Measurements from ENCODE around the gene CCDC102A. TPM values are rescaled to one million over a fixed set of nuclear protein-coding genes. Genes with fewer than 3 reads are reported as not detected.

CCDC102A gene
- total RNA-seq, 1 donor: 1.9 TPM

DNA sequence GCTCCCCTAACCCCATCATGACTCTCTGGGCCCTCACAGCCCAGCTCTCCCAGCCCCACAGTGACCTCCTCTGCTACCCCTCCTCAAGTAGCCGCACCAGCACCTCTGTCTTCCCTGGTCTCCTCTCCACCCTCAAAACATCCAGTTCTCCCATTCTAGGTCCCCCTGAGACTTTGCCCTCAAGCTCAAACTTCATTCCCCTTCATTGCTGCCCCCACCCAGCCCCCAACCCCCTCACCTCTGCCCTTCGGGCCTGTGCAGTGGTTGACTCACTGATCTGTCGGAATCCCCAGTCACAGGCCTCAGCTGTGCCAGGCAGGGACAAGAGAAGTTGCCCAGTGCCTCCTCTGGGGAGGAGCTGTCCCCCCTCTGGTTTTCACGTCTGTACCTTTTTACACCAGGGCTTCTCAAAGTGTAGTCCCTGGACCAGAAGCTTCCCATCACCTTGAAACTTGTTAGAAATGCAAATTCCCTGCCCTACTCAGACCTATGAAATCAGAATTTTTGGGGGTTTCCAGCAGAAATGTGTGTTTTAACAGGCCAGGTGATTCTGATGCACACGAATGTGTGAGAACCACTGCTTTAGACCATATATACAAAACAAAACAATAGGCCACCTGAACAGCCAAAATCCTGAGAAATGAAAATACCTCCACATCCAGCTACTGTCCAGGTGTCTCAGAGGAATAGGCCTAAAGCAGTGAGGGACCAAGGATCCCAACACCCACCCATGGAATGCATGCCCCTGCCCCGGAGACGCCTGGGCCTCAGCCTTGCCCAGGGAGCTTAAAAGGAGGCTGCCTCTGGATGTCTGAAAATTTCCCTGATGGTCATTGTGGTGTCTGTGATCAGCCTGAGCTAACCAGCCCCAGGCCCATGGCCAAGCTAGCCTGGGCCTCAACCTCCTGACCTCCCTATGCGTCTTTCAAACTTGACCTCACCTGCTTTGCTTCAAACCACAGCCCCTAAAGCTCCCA is 49.2 kb downstream of the CCDC102A start:
- no peaks in the 10 kb centered on the region for H3K9me3 ChIP-seq (ENCODE audit: low read depth, low read length)
- peaks cover 13% of the 10 kb centered on the region for H3K4me1 ChIP-seq (ENCODE audit: insufficient read depth, low read length)
- no peak overlapping the region for H3K4me3 ChIP-seq (ENCODE audit: low read length)
- no peaks in the 10 kb centered on the region for H3K27me3 ChIP-seq (ENCODE audit: insufficient read depth, low read length)

DNA sequence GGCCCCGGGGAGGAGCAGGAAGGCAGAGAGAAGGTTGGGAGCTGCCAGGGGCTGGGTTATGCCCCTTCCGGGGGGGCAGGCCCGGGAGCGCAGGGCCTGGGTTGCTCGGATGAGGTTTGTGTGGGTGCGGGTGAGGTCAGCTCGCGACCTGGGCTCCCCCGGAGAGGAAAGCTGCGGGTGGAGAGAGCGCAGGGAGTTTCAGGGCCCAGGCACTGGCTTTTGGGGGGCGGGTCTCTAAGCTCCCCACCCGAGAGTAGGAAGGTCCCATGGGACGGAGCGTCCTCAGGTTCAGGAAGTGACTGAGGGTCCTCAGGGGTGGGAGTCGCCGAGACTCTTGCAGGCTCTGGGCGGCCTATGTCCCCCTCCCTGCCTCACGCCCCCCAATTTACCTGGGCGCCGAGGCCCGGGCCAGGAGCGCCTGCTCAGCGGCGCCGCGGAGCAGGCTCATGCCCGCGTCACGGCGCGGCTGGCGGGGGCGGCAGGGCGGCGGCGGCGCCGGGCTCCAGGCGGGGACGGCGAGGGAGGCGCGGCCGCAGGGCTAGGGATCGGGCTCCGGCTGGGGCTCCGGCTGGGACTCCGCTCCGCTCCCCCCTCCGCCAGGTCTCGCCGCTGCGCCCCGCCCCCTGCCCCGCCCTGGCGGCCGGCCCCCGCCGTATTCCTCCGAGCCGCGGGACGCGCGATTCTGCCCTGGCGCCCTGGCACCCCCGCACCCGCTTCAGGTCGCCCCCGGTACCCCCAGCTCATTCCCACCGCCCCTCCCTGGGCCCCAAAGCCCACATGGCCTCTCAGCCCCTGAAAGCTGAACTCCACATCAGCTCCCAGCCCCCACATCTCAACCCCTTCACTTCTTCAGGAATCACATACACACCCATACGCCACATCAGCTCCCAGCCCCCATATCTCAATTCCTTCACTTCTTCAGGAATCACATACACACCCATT is 50.2 kb downstream of the CCDC102A start, which contains the start of gene DOK4:
Gene DOK4, minus strand, starts transcription at position 578 of the 942 bp plus-strand sequence. CDS start 6,986 bp downstream, outside the sequence.
- Histone ChIP-seq H3K4me1 (ENCODE audit: insufficient read depth, low read length) (peaks cover 13% of the 10 kb centered on the region), H3K9me3 (ENCODE audit: low read depth, low read length) (no peaks in the 10 kb centered on the region), H3K27me3 (ENCODE audit: insufficient read depth, low read length) (no peaks in the 10 kb centered on the region), H3K4me3 (ENCODE audit: low read length) (peak within 1 kb of the TSS; percentile 31)

DNA sequence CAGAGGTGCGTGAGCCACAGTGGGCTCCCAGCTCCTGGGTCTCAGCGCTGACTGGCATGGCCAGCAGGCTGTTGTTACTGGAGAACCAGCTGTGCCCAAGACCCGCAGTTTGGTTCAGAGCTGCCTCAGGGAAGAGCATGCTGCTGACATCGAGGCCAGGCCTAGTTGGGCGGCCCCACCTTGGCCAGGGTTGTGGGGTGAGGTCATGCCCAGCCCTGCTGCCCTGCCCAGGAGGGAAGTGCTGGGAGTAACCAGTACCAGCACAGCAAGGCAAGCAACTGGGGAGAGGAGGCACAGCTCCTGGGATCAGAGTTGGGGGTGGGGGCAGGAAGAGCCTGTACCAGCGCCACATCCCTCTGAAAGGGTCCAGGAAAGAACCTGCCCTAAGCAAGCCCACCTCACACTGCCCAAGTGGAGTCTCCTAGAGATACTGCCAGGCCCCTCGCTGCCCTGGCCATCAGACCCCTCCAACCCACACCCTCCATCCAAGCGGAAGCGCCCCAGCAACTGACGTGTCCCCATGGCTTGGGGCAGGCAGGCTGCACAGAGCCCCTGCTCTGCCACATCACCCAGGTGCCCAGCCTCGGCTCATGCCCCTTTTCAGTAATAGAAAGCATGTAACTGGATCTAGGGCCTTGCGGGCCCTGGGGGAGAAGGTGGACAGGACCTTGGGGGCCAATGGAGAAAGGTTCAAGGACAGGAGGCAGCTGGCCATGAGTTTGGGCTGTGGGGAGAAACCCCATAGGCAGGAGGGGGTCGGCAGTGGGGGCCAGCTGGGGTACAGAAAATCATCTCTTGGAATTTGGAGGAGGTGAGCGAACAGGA is 51.1 kb downstream of the CCDC102A start:
- H3K4me3 ChIP-seq (ENCODE audit: low read length): peak overlapping the region; percentile 31
- no peaks in the 10 kb centered on the region for H3K27me3 ChIP-seq (ENCODE audit: insufficient read depth, low read length)
- H3K9me3 ChIP-seq (ENCODE audit: low read depth, low read length): no peaks in the 10 kb centered on the region
- H3K4me1 ChIP-seq (ENCODE audit: insufficient read depth, low read length): peaks cover 13% of the 10 kb centered on the region

DNA sequence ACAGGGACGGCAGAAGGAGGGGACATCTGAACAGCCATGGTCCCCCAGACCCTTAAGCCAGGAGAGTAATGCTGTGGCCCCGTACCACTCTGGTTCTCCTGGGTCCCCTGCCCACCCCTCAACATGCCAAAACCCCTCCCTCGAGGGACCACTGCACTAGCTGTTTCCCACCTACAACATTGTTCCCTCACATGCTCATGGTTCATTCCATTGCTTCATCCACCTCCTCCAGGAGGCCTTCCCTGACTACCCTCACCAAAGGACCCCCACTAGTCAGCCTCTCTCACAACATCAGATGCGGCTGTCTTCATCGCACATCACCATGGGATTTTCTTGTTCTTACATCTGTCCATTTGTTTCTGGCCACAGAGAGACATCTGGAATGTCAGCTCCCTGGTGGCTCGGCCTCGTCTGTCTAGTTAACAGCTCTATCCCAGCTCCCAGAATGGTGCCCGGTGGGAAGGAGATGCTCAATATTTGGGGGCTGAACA is 51.8 kb downstream of the CCDC102A start:
- Histone ChIP-seq H3K4me1 (ENCODE audit: insufficient read depth, low read length) (peaks cover 16% of the 10 kb centered on the region), H3K27me3 (ENCODE audit: insufficient read depth, low read length) (no peaks in the 10 kb centered on the region), H3K9me3 (ENCODE audit: low read depth, low read length) (no peaks in the 10 kb centered on the region), H3K4me3 (ENCODE audit: low read length) (no peak overlapping the region)

DNA sequence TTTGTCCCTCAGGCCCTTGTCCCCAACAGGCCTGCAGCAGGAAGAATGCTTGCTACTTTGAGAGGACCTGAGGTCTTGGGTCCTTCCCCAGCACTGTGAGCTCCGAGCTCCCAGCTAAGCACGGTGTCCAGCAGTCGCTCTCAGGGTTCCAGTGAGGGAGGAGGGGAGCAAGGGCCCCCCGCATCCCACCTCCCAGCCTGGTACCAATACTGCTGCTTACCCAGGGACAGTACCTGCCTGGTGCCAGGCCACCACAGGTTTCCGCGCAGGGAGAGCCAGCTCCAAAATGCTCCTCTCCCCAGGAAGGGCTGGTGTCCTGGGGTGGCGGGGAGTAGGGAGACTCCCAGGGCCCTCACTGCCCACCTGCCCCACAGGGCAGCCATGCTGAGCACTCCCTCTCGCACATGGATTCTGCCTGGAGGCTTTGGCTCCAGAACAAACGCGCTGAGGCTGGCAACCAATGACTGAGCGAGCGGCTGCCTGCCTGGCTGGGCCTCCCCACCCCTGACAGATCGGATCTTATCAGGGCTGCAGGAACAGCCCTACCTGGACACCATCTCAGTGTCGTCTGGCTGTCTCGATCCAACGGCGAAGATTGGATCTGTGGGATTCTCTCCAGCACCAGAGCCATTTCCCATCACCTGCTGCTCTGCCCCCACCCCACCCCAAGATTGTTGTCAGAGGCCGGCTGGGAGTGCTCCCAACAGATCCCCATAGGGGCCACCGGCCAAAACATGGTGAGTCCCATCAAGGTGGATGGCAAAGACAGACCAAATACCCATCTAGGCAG is 52.5 kb downstream of the CCDC102A start:
- Histone ChIP-seq H3K4me1 (ENCODE audit: insufficient read depth, low read length) (peaks cover 22% of the 10 kb centered on the region), H3K9me3 (ENCODE audit: low read depth, low read length) (no peaks in the 10 kb centered on the region), H3K4me3 (ENCODE audit: low read length) (no peak overlapping the region), H3K27me3 (ENCODE audit: insufficient read depth, low read length) (no peaks in the 10 kb centered on the region)

DNA sequence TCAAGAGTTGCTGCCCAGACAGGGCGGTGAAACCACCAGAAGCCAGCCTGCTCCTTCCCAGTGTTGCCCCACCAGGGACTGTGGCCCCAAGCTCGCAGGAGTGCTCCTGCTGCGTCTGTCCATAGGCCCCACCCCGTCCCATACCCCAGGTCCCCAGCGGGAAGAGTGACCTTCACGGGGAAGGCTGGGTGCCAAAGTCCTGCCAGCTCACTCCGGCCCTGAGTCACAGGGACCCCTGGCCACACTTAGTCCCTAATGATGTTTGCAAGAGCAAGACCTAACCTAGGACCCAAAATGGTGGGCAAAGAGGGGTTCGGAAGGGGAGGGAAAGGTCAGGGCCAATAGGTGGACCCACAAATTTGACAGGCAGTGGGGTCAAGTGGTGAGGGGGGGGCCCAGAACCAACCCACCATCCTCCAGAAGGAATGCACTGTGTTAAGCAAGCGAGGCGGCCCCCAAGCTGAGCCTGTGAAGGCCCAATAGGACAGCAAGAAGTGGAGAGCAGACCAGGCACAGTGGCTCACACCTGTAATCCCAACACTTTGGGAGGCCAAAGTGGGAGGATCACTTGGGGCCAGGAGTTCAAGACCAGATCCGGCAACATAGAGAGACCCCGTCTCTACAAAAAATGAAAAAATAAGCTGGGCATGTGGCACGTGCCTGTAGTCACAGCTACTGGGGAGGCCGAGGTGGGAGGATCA is 53.4 kb downstream of the CCDC102A start:
- H3K4me3 ChIP-seq (ENCODE audit: low read length): no peak overlapping the region
- H3K9me3 ChIP-seq (ENCODE audit: low read depth, low read length): no peaks in the 10 kb centered on the region
- no peaks in the 10 kb centered on the region for H3K27me3 ChIP-seq (ENCODE audit: insufficient read depth, low read length)
- peaks cover 29% of the 10 kb centered on the region for H3K4me1 ChIP-seq (ENCODE audit: insufficient read depth, low read length)

DNA sequence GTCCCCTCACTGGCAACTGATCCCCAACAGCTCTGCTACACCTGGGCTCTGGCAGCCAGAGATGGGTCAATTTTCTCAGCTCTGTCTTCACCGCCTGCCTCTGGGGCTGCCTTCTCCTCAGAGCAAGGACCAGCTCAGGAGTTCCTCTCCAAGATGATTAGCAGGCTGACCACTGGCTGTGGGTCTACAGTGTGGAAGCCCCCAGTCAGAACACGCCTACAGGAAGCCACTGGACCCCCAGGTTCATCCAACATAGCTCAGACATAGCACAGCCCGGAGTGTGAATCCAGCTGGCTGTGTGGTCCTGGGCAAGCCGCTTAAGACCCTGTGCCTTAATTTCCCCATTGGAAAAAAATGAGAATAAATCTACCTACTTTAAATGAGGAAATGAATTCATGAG is 55.0 kb downstream of the CCDC102A start:
- no peak overlapping the region for H3K4me3 ChIP-seq (ENCODE audit: low read length)
- no peaks in the 10 kb centered on the region for H3K9me3 ChIP-seq (ENCODE audit: low read depth, low read length)
- H3K4me1 ChIP-seq (ENCODE audit: insufficient read depth, low read length): peaks cover 28% of the 10 kb centered on the region
- no peaks in the 10 kb centered on the region for H3K27me3 ChIP-seq (ENCODE audit: insufficient read depth, low read length)

DNA sequence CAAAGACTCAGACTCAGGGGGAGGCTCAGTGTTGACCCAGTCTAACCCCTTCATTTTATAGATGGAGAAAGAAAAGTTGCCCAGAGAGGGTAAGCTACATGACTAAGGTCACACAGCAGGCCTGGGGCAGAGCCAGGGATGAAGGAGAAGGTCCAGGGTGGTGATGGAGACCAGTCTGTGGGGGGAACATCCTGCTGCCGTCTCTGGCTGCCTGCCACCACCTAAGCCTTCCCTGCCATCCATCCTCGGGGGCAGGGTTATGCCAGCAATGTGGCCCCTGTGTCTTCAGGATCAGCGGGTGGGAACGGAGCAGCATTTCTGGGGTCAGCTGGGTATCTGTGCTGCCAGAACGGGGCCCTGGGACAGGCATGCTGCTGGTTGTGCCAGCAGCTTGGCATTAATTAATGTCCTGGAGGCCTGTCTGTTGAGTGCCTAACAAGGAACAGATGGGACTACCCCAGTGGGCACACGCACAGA is 55.6 kb downstream of the CCDC102A start:
- no peak overlapping the region for H3K4me3 ChIP-seq (ENCODE audit: low read length)

DNA sequence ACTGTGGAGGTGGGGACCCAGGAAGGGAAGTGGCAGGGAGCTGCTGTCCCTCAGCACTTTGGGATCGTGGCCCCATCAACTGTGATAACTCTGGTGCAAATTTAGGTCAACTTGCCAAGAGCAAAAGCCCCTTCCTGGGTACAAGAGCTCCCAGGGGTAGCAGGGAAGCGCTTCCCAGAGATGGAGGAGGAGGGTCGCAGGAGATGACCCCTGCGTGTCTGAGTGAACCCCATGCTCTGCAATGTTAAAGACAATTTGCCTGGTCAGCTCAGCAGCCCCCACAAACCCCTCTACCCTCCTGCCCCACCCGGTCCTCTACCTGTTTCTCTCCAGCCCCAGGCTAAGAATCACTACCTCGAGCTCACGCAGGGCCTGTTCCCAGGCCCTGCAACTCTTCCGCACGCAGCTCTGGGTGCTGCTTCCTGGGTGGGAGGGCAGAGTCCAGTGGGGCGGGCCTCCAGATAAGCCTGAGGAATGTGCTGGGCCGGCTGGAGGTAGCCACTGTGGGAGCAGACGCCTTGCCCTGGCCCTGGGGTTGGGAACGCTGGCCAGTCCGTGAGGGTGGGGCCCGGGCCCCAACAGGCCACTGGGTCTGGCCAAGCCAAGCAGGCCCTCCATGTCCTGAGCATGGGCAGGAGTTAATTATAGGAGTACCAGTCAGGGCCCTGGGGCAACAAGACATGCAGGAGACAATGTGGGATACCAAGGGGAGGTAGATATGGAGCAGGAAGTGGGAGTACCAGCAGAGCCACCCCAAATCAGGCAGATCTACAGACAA is 56.2 kb downstream of the CCDC102A start:
- Histone ChIP-seq H3K27me3 (ENCODE audit: insufficient read depth, low read length) (no peaks in the 10 kb centered on the region), H3K4me1 (ENCODE audit: insufficient read depth, low read length) (peaks cover 27% of the 10 kb centered on the region), H3K9me3 (ENCODE audit: low read depth, low read length) (no peaks in the 10 kb centered on the region), H3K4me3 (ENCODE audit: low read length) (no peak overlapping the region)

More for the DNA sequence above, 55.6 kb downstream of the CCDC102A start:
- Histone ChIP-seq H3K9me3 (ENCODE audit: low read depth, low read length) (no peaks in the 10 kb centered on the region), H3K4me1 (ENCODE audit: insufficient read depth, low read length) (peaks cover 31% of the 10 kb centered on the region), H3K27me3 (ENCODE audit: insufficient read depth, low read length) (no peaks in the 10 kb centered on the region)

DNA sequence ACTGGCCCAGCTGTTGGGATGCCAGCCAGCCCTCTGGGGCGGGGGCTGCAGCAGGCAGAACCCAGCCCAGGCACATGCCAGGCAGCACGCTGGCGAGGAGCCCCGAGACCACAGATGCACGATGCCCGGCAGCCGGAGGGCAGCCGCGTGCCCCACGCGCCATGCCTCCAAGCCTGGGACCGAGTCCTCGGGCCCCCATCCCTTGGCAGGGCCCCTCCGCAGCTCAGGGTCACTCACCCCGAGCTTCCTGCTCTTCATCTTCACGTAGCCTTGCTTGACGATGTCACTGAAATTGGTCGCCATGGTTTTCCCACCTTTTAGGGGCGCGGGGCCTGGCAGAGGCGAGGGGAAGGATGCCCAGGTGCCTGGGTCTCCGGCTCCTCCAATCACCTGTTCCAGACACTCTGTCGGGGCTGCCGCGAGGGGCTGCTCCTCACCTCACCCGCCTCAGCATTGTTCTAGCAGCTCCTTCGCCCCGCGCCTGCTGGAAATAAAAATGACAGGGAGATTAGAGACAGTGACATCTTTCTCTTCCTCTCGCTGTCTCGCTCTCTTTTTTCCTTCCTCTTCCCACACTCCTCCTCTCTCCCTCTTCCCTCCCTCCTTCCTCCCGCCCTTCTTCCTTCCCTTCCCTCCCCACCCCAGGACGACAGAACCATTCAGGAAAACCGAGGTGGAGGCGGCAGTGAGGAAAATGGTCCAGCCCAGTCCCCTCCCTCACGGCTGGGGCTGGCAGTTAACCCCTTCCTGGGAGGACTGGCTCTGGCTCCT is 57.0 kb downstream of the CCDC102A start:
- H3K4me1 ChIP-seq (ENCODE audit: insufficient read depth, low read length): peaks cover 27% of the 10 kb centered on the region
- H3K27me3 ChIP-seq (ENCODE audit: insufficient read depth, low read length): no peaks in the 10 kb centered on the region
- H3K4me3 ChIP-seq (ENCODE audit: low read length): no peak overlapping the region
- H3K9me3 ChIP-seq (ENCODE audit: low read depth, low read length): no peaks in the 10 kb centered on the region

DNA sequence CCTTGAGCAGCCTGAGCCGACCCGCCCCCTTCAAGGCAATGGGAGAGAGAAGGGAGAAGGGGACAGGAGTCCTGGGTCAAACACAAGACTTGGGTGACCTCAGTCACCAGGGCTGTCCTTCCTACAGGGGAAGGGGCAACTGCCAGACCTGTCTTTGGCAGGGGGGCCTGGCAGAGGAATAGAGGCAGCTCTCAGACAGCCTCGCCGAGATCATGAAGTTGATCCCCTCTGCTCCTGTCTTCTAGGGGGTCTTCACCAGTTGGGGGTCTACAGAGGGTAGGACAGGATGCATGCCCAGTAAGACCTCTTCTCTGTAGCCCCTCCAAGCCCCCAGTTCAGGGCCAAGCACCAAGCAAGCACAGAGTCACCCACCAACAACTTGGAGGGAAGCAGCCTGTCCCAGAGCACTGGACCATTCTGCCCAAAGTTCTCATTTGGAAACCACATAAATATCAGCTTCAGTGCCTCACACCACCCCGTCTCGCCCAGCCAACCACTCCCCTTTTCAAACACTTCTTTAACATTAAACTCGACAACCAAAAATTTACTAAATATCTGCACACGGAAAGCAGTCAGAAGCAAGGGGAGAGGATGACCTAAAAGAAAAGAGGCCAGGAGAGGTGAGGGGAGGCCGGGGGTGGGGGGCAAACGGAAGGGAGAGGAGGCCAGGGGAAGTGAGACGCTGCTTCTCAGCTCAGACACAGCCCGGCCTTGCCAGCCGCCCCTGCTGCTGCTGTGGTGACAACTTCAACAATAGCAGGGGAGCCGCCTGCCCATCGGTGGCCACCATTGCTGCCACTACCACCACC is 57.8 kb downstream of the CCDC102A start:
- Histone ChIP-seq H3K27me3 (ENCODE audit: insufficient read depth, low read length) (no peaks in the 10 kb centered on the region), H3K4me3 (ENCODE audit: low read length) (no peak overlapping the region), H3K9me3 (ENCODE audit: low read depth, low read length) (no peaks in the 10 kb centered on the region), H3K4me1 (ENCODE audit: insufficient read depth, low read length) (peaks cover 27% of the 10 kb centered on the region)

All from mononuclear cell (primary cell).